OCI-LY3 (cell line): ENCODE measurements around the gene CLPTM1L.
"Not testable (repeated sequence)": the region's sequence is repeated elsewhere in the genome, so short reads cannot be mapped to it uniquely, and the experiment has no call there.

Source experiments
- H2AFZ ChIP-seq: fragments of 200-600, 300-600 bp; shearing (Covaris generic); 2 replicates; pipeline ENCODE4 v1.6.0; 2014; ENCODE audit warnings: antibody characterized with exemption, low read depth, low read length
- H3K27ac ChIP-seq: fragments of 200-600, 300-600 bp; sonication (generic); 2 replicates; pipeline ENCODE4 v1.5.1; 2014; ENCODE audit warnings: mild to moderate bottlenecking, low read length, moderate library complexity, mixed read lengths
- H3K27me3 ChIP-seq: fragments of 200-600, 300-600 bp; sonication (generic); 2 replicates; pipeline ENCODE4 v1.6.1; 2014; ENCODE audit warnings: low read depth, low read length, mixed read lengths
- H3K36me3 ChIP-seq: fragments of 200-600, 300-600 bp; sonication (generic); replicated peaks from 2 replicates; pipeline ENCODE3; 2014; ENCODE audit warnings: low read depth, low read length, mixed read lengths
- H3K4me1 ChIP-seq: fragments of 300-600, 200-600 bp; sonication (generic); 2 replicates; pipeline ENCODE4 v1.6.1; 2014; ENCODE audit warnings: low read length, mixed read lengths
- H3K4me2 ChIP-seq: fragments of 200-600, 300-600 bp; sonication (generic); 2 replicates; pipeline ENCODE4 v1.6.1; 2014; ENCODE audit warnings: low read length, mixed read lengths
- H3K4me3 ChIP-seq: fragments of 300-600, 200-600 bp; sonication (generic); 2 replicates; pipeline ENCODE4 v1.5.1; 2014; ENCODE audit warnings: antibody characterized with exemption, mild to moderate bottlenecking, low read length, moderate library complexity
- H3K79me2 ChIP-seq: fragments of 300-600, 200-600 bp; shearing (Covaris generic); 2 replicates; pipeline ENCODE4 v1.6.1; 2014; ENCODE audit warnings: mild to moderate bottlenecking, low read length, mixed read lengths
- H3K9ac ChIP-seq: fragments of 300-600, 200-600 bp; shearing (Covaris generic); 2 replicates; pipeline ENCODE4 v1.6.0; 2014; ENCODE audit warnings: mild to moderate bottlenecking, low read length, moderate library complexity
- H3K9me3 ChIP-seq: fragments of 200-600, 300-600 bp; shearing (Covaris generic); 2 replicates; pipeline ENCODE4 v1.6.1; 2014; ENCODE audit warnings: low read length, mixed read lengths; ENCODE audit not compliant: insufficient read depth
- H4K20me1 ChIP-seq: fragments of 200-600, 300-600 bp; sonication (generic); 2 replicates; pipeline ENCODE4 v1.6.1; 2016; ENCODE audit warnings: low read length, mixed read lengths; ENCODE audit not compliant: insufficient read depth
- CTCF ChIP-seq: fragments of 200-600, 300-600 bp; sonication (generic); IDR thresholded peaks from 2 replicates; pipeline ENCODE4 v1.5.1; 2014; ENCODE audit warnings: antibody characterized with exemption, low read length, low read depth
- EZH2phosphoT487 ChIP-seq: fragments of 200-600 bp; shearing (Covaris generic); IDR thresholded peaks from 2 replicates; pipeline ENCODE4 v1.6.1; 2018; ENCODE audit warnings: antibody characterized with exemption, mixed run types, low read depth

Gene CLPTM1L

DNA sequence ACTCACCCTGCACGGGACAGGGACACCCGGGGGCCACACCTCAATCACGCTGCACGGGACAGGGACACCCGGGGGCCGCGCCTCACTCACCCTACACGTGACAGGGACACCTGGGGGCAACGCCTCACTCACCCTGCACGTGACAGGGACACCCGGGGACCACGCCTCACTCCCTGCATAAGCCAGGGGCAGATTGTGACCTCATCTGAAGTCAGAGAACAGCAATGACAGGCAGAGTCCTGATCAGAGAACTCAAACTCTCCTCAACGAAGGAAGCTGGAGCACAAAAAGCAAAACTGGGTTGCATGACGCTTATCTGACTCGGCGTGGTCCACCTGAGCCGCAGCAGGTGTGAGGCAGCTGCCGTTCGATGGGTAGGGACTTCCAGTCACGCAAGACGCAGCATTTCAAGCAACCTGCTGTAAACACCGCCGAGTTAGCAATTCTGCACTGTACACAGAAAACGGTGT lies 53.3 kb downstream of the CLPTM1L start:
- H3K4me3 ChIP-seq: no peak overlapping the region
- no peaks in the 10 kb centered on the region for H3K4me1 ChIP-seq
- H3K27ac ChIP-seq: no peak overlapping the region
- H2AFZ ChIP-seq: no peak overlapping the region
- H3K4me2 ChIP-seq: no peak overlapping the region
- no peaks in the 10 kb centered on the region for H3K9me3 ChIP-seq
- no peak for TF ChIP-seq EZH2phosphoT487
- TF ChIP-seq CTCF: no peak
- H3K9ac ChIP-seq: no peak overlapping the region
- no peaks in the 10 kb centered on the region for H3K36me3 ChIP-seq
- H3K79me2 ChIP-seq: no peaks in the 10 kb centered on the region
- H4K20me1 ChIP-seq: no peaks in the 10 kb centered on the region
- H3K27me3 ChIP-seq: no peaks in the 10 kb centered on the region

GRCh38 chr5:1290956-1291355 lies 53.9 kb downstream of the CLPTM1L start:
- H3K36me3 ChIP-seq, H3K27me3 ChIP-seq, H3K4me2 ChIP-seq, H3K27ac ChIP-seq, H3K79me2 ChIP-seq, H3K9ac ChIP-seq, H3K9me3 ChIP-seq, H2AFZ ChIP-seq, H3K4me1 ChIP-seq, H3K4me3 ChIP-seq, H4K20me1 ChIP-seq: not testable (repeated sequence)

GRCh38 chr5:1289559-1289958 lies 55.3 kb downstream of the CLPTM1L start:
- H3K27ac ChIP-seq, H3K9ac ChIP-seq, H3K4me1 ChIP-seq, H2AFZ ChIP-seq, H4K20me1 ChIP-seq, H3K9me3 ChIP-seq, H3K4me3 ChIP-seq, H3K4me2 ChIP-seq, H3K36me3 ChIP-seq, H3K79me2 ChIP-seq, H3K27me3 ChIP-seq: not testable (repeated sequence)

DNA sequence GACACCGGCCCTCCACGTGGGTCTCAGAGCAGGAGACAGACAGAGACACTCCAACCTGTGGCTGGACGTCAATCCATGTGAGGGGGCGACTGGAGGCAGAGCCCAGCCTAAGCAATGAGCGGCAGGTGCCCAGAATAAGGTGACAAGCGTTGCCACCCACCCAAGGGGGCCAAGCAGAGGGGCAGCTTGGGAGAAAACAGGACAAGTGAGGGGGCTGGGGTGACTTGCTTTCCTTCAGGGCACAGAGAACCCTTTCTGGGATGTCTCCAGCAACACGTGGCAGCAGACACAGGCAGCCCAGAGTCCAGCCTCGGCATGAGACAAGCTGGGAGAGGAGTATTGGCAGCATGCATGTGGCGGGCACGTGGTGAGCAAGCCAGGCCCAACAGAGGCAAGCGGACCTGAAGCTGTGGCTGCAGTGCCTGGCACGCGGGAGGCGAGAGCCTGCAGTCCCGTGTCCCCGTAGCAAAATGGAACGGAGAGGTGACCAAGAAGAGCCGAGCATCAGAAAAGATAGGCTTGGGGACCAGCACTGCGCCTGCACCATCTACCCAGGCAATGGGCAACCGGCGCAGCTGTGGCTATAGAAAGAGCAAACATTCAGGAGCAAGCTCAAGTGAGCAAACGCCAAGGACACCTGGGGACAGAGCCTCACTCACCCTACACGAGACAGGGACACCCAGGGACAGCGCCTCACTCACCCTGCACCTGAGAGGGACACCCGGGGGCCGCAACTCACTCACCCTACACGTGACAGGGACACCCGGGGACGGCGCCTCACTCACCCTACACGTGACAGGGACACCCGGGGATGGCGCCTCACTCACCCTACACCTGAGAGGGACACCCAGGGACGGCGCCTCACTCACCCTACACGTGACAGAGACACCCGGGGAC lies 56.2 kb downstream of the CLPTM1L start:
- Histone ChIP-seq H4K20me1 (no peaks in the 10 kb centered on the region), H3K4me1 (no peaks in the 10 kb centered on the region), H3K9ac (no peak overlapping the region), H3K4me2 (no peak overlapping the region), H3K27ac (no peak overlapping the region), H3K79me2 (no peaks in the 10 kb centered on the region), H3K9me3 (no peaks in the 10 kb centered on the region), H3K27me3 (no peaks in the 10 kb centered on the region), H3K36me3 (no peaks in the 10 kb centered on the region), H3K4me3 (no peak overlapping the region), H2AFZ (no peak overlapping the region)
- TF ChIP-seq EZH2phosphoT487 (no peak), CTCF (no peak)

DNA sequence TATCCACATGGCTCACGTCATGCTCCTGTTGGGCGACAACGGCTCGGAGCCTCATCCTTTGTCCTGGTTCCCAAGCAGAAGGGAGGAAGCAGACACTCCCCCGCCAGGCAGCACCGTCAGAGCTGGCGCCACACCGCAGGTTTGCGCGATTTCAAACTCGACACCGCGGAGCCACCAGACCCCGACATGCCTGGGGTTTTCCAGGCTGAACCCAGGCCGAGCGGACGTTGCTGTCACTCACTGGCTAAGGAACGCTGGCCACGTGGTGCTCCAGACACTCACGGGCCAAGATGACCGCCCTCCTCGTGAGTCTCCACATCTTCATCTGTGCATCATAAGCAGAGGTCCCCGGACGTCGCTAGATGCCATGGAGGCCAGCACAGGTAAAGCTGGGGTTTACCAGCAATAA lies 59.0 kb downstream of the CLPTM1L start:
- Histone ChIP-seq H3K9ac (no peak overlapping the region), H4K20me1 (no peaks in the 10 kb centered on the region), H2AFZ (no peak overlapping the region), H3K4me3 (no peak overlapping the region), H3K4me1 (no peaks in the 10 kb centered on the region), H3K4me2 (no peak overlapping the region), H3K27me3 (no peaks in the 10 kb centered on the region), H3K9me3 (no peaks in the 10 kb centered on the region), H3K36me3 (no peaks in the 10 kb centered on the region), H3K79me2 (no peaks in the 10 kb centered on the region), H3K27ac (no peak overlapping the region)
- TF ChIP-seq CTCF: no peak
- no peak for TF ChIP-seq EZH2phosphoT487
